Lower leg skin (tissue), 3 donors: ENCODE measurements around the gene TMEM217.

Experiments
- POLR2A ChIP-seq, 2 donors: fragments of 450-650 bp; IDR thresholded peaks; one replicate each; pipeline ENCODE4 v1.6.1; 2016 to 2017; ENCODE audit warnings: antibody characterized with exemption in 2 of 2, mild to moderate bottlenecking in 1 of 2, moderate library complexity in 1 of 2
- TF ChIP-seq, protein P1 (sequence below), 3 donors: fragments of 450-650 bp; IDR thresholded peaks; one replicate each; pipeline ENCODE4 v1.5.1; 2016; ENCODE audit warnings: antibody characterized with exemption in 3 of 3, mild to moderate bottlenecking in 3 of 3, moderate library complexity in 2 of 3

DNA sequence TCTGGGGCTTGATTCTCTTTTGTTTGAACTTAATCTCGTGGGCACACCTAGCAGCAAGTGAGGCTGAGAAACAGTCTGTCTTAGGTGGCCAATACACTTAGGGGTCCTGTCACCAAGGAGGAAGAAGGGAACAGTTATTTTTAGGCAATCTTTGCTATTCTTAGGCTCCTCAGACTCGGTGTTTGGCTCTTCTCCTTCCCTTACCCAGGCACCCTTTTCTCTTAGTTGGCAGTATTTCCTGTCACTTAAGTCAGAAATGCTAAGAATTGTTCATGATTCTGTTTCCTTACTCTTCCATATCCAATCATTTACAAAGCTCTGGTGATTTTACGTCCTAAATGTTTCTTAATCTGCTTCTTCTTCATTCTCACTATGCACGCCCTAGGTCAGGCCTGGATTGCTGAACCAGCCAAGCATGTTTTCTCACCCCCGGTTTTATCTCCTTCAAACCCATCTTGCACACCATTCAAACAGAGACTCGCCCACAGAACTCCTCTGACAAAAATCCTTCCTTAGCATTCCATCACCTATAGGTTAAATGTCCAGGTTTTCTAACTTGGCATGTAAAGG is 45.2 kb upstream of the TMEM217 start:
- TF ChIP-seq, protein P1, sequence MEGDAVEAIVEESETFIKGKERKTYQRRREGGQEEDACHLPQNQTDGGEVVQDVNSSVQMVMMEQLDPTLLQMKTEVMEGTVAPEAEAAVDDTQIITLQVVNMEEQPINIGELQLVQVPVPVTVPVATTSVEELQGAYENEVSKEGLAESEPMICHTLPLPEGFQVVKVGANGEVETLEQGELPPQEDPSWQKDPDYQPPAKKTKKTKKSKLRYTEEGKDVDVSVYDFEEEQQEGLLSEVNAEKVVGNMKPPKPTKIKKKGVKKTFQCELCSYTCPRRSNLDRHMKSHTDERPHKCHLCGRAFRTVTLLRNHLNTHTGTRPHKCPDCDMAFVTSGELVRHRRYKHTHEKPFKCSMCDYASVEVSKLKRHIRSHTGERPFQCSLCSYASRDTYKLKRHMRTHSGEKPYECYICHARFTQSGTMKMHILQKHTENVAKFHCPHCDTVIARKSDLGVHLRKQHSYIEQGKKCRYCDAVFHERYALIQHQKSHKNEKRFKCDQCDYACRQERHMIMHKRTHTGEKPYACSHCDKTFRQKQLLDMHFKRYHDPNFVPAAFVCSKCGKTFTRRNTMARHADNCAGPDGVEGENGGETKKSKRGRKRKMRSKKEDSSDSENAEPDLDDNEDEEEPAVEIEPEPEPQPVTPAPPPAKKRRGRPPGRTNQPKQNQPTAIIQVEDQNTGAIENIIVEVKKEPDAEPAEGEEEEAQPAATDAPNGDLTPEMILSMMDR (IDR thresholded peaks at IDR 0.05), result no peak
- no peak for TF ChIP-seq POLR2A (IDR thresholded peaks at IDR 0.05)
